Subcutaneous adipose tissue (tissue), 4 donors: ENCODE data around the gene OR56A1. TPM values are rescaled to one million over a fixed set of nuclear protein-coding genes. Genes with fewer than 3 reads are reported as not detected.

Source experiments
- total RNA-seq, 4 donors: library from RNA; depleted of rRNA; stranded (reverse); fragments of >200 nt; gene quantifications; one replicate each; pipeline ENCODE4 v1.1.0, GENCODE V29; 2016
- TF ChIP-seq, protein P1 (sequence below): fragments of 450-650 bp; IDR thresholded peaks from one replicate; pipeline ENCODE4 v1.5.1; 2016; ENCODE audit warnings: low read depth, mild to moderate bottlenecking, control low read depth, antibody characterized with exemption, moderate library complexity

OR56A1 gene
- total RNA-seq, 4 donors from 2014 or later = under 0.01 to 0.19 TPM; not detected in 2

DNA sequence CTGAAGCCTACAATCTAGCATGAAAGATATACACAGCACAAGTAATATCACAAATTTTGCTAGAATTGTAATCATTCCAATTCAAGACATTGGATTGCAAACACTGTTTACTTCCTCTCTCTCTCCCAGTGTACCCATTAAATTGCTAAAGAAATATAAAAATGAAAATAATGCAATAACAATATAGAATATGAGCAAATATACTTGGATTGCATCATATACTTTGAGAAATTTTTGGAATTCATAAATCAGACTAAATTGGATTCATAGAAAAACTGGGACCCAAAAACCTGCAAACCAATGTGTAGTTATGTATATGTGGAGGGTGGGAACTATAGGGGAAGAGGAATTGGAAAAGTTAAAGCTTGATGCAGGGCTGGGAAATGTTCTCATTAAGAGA lies 25.0 kb upstream of the OR56A1 start:
- TF ChIP-seq, protein P1, sequence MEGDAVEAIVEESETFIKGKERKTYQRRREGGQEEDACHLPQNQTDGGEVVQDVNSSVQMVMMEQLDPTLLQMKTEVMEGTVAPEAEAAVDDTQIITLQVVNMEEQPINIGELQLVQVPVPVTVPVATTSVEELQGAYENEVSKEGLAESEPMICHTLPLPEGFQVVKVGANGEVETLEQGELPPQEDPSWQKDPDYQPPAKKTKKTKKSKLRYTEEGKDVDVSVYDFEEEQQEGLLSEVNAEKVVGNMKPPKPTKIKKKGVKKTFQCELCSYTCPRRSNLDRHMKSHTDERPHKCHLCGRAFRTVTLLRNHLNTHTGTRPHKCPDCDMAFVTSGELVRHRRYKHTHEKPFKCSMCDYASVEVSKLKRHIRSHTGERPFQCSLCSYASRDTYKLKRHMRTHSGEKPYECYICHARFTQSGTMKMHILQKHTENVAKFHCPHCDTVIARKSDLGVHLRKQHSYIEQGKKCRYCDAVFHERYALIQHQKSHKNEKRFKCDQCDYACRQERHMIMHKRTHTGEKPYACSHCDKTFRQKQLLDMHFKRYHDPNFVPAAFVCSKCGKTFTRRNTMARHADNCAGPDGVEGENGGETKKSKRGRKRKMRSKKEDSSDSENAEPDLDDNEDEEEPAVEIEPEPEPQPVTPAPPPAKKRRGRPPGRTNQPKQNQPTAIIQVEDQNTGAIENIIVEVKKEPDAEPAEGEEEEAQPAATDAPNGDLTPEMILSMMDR = no peak

DNA sequence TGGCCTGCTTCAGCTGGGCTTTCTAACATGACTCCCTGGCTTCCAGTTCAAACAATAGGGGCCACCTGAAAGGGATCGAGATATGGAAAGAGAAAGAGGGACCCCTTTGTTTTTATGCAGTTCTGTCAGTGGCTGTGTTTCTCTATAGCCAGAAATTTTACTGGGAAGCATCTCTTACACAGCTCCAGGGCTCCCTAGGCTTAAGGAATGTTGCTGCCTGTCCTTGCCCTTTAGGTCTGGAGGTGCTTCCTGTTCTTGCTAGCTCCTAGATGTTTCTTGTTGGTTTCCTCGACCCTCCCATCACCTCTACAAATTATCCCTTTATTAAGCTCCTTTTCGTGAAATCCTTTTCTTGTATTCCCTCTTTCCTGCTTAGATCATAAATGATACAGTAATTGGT lies 21.8 kb upstream of the OR56A1 start:
- TF ChIP-seq, protein P1 = no peak

DNA sequence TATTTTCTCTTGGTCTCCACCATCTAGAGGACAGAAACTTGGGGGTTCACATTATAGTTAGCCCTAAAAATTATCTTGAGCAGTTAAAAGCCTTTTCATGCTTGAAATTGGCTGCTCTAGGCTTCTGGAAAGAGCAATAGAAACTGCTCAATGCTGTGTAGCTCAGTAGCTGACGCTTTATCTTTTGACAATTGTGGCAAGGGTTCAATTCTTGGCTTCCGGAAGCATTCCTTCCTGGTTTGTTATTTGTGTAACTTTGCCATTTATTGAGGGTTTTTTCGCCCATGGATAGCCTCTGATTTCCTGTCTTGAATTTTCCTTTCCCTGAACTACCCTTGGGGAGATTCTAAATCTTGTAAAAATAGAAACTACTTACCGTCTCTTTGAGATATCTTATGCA lies 10.3 kb upstream of the OR56A1 start:
- TF ChIP-seq, protein P1 = no peak

DNA sequence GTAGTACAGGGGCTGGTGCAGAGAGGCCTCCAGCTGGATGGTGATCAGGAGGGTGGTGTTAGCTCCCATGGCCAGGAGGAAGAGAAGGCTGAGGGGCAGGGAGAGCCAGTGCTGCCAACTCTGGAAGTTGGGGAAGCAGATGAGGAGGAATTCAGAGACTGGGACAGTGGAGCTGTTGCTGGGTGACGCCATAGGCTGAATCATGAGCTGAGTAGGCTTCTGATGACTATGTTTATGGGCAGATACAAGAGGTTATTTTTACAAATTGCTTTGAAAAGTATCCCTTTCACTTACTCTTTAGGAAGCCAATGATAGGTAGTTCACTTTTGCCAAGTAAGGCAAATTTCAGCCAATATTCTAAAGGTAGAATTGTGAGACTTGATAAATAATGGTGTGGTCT lies 3.1 kb downstream of the OR56A1 start:
- TF ChIP-seq, protein P1 = no peak

DNA sequence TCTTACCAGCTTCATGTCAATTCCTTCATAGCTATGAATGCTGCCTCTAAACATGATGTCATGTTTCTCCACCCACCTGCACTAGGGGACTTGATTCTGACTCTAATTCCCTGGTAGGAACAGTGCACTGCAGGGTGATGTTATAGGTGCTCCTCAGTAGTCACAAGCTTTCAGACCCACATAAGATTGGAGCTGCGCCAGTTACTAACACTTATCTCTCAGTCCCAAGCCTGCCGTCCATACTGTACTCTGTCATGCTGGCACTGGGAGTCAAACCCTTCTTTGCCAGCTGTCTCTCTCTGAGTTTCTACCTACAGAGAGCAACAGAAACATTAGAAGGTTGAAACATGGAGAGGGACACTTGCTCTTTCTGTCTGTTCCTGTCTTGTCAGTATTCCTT lies 5.5 kb downstream of the OR56A1 start:
- TF ChIP-seq, protein P1 = no peak

DNA sequence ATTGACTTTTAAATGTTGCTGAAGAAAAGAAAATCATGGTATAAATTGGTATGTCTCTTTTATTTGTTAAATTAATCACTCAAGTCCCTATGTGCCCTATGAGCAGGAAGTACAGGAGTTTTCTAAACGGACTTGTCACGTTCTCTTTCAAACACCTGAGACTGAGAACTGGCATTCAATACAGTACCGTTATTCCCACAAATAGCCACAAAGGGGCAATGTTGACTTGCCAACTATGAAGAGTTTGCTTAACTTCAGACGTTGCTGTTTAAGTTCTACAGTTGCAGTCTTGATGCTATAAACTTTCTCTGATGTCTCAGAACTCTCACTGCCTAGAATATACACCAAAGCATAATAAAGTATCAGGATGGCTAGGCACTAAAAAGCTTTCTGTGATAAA lies 7.6 kb downstream of the OR56A1 start:
- TF ChIP-seq, protein P1 = no peak

DNA sequence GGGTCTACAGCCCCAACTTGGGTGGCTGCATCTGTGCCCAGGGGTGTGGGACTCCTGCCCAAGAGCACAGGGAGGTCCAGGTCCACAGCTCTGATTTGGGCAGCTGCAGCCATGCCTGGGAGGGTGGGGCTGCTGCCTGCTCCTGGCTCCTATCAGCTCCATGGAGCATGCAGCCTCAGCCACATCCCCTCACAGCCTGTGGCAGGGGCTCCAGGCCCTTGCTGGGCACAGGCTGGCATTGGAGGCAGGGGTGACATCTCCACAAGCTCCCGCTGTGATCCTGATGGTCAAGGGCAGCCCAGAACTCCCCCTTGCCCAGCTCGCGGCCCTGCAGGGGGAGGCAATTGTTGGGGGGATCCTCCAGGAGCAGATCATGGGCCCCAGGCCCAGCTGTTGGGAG lies 17.5 kb downstream of the OR56A1 start:
- TF ChIP-seq, protein P1 = no peak
